NCI-H1436 (cell line): ENCODE measurements around the gene GMPR.

Experiments
- DNase-seq: peaks from one replicate; lab custom pipeline; 2025; lab: John Stamatoyannopoulos, UW

The GMPR gene

DNA sequence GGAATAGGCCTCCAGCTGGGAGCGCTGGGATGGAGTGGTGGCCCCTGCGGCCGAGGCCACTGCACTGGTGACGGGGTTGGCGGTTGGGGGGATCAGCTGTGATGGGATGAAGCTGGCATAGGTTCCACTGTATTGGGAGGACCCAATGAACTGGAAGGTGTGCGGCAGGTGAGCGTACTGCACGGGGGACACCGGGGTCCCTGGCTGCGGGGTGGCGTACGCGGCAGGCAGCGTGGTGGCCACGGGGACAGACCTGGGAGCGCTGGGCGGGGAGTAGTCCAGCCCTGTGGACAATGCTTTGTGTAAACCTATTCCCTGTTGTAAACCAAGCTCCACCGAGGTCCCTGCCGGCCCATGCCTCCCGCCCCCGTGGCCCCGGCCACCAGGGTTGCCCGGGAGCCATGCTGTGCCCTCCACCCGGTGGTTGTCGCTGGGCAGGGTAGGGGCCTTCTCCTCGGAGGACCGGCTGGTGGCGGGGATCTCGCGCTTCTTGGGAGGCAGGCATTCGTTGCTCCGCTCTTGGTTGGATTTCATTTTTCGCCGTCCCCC lies 89.5 kb downstream of the GMPR start:
- DNase-seq: no peak

DNA sequence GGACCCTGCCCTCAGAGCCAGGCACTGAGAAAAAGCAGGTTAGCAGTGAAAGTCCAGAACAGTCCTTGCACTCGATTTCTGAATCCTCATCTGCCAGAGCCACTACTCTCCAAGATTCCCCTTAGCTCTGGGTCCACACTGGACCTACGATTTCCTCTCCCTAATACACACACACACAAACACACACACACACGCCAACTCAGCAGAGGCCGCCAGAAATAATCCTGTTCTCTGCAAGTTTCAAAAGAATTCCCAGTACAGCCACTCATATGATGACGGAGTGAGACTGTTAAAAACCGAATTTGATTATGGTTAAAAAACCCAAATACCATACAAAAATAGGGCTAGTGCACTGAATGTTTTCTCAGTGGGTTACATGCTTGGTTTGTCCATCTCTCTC lies 90.8 kb downstream of the GMPR start:
- no peak for DNase-seq

DNA sequence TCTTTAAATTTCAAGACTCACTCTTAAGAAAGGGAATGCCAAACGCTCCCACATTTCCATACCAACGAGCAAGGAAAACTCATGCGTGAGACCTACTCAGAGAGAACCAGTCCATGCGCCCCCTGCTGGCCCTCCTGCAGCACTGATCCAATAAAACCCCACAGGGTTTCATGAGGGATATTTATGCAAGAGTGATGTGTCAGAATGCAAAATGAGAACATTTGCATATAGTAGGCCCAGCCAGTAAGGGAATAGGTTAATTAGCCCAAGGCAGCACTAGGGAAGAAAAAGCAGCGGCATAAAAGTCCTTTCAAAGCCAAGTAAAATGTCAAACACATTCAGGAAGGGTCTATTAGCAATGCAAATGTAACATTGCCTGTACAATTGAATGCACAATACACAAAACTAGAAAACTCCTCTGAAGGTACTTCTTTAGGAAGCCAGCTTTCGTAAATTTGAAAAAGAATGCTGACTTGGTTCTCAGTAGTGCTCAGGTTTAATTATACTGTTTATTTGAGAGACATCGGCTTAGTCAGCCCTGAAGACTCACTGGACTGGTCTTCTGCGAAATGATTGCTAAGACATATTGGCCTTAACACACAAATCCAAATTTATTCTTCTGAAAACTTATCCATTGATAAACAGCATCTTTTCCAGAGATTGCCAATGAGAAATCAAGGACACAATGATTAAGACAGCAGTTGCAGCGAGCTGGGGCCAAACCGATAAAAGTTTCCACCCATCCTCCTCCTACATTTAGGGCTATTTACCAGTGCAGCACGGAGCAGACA lies 93.2 kb downstream of the GMPR start:
- DNase-seq: peak; percentile 42

DNA sequence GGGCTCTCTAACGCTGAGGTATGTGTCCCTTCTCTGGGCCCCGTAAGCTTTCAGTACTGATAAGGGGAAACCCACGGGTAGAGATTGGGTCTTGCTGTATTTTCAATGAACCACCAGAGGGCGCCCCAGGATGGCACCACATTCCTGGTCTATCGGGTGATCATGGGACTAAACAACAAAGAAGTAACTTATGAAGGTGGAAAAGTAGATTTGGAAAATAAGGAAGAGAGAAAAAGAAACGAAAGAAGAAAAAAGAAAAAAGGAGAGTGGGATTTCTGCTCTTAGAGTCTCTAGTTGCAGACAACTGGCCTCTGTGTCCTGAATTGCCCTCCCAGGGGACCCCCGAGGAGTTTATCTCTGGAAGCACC lies 93.8 kb downstream of the GMPR start:
- peak; percentile 66 for DNase-seq

DNA sequence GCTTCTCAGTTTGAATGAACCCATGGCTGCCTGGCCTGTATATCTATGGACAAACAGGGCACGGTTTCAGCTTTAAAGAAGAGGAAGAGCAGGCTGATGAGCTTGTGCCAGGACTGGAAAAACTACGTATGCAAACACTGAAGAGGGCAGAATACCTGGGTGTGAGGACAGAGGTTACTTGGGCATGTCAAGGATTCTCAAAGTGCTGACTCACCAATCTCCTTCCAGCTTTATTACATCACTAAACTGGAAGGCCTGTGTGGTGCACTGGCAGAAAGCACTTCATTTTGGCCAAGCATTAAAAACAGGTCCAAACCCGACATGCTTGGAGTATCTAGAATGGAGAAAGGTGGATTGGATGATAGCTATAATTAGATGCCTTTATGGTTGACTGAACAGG lies 95.2 kb downstream of the GMPR start:
- no peak for DNase-seq

DNA sequence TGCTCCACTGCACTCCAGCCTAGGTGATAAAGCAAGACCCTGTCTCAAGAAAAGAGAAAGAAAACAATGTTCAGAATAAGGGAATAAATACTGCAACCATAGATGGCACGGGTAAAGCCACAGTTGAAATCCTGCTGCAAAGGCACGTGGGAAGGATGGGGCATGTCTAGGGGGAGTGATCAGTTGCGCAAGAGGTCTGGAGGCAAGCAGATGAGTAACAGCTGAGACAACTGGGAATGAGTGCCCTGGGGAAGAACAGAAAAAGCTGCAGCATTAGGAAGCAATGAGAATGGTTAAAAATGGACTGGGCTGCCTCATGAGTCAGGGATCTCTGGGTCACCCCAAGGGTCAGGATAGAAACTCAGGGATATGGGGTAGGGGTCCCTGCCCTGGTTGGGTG lies 96.3 kb downstream of the GMPR start:
- DNase-seq: no peak

DNA sequence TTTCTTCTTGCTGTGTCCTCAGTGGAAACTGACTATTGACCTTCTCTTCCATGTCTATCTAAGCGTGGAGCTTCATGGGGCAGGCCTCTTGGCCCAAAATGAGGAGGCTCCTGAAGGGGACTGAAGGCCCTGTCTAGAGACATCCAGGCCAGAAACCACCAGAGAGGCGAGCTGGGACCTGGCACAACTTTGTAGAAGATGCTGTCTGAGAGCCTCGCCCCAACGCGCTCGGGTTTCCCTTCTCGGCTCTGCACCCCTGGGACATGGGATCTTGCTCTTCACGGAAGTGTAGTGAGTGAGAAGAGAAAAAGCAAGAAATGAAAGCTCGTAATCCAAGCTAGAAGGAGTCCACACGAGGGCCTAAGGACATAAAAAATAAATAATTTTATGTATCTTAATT lies 96.8 kb downstream of the GMPR start:
- DNase-seq: no peak

DNA sequence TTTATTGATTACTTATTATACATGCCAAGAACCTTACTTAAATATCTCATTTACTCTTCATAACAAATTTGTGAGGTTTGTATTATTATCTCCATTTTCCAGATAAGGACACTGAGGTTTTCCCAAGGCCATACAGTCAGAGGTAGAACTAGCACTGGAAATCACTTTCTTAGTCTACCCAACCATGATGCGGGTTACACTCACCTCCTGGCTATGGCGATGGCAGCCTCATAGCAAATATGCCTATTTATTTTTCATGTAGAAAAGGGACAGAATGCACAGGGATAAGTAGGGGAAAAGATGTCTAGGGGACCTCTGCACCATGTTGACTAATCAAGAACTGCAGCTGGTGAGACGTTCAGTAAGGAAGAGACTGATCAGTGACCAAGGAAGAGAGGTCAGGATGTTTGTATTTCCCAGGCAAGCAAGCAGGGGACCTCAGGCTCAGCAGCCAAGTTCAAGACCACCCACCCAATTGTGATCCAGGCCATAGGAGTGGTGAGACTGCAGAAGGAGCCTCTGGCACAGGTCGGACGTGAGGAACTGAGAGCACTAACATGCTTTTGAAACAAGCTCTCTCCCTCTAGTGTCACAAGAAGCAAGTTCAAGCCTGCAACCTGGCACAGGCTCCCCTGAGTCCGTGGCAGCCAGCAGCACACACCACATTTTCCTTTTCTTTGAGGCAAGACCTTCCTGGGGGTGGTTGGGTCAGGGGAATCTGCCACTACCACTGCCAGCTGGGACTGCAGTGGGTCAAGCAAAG lies 97.8 kb downstream of the GMPR start:
- no peak for DNase-seq

DNA sequence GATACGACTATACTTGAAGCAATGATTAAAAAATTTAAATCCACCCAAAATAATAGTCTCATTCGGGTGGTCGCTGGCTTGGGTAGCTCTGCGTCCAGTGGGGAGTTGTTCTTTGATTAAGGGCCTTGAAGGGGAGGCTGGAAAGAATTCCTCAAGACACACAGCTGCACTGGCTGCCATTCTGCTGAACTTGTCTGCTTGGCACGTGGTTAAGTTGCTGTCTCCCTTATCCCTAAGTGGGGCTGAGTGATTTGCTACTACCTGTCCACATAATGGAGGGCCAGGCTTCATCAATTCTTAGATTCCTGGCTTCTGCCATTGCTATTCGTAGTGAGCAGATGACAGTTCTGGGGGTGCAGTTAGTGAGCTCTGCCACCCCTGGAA lies 98.5 kb downstream of the GMPR start:
- no peak for DNase-seq

DNA sequence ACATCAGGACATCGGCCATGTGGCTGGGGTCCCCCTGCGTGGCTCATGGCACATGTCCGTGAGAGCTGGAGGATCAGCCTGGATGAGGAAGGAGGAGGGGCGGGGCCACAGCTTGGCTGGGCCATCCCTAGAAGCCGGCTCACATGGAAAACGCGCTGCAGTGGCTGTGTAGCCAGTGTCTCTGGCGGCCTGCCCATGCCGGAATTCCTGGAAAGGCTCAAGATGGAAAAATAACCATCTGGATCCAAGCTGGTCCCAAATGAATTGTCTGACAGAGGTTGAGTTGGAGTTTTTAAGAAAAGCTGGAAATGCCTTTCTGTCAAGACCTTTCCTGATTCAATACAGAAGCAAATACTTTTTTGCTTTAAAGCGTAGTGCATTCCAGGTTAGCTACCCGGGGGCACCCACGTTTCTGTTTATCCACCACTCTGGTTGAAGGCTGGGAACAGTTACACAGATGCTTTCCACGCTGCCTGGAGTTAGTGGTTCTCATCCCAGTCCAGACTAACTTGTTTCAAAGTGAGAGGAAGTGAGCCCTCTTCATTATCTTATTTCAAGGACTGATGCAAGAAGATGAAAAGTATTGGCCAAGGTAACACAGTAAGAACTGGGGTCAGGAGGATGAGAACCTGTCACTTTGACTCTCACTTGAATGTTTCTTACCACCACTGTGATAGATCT lies 99.0 kb downstream of the GMPR start:
- no peak for DNase-seq

DNA sequence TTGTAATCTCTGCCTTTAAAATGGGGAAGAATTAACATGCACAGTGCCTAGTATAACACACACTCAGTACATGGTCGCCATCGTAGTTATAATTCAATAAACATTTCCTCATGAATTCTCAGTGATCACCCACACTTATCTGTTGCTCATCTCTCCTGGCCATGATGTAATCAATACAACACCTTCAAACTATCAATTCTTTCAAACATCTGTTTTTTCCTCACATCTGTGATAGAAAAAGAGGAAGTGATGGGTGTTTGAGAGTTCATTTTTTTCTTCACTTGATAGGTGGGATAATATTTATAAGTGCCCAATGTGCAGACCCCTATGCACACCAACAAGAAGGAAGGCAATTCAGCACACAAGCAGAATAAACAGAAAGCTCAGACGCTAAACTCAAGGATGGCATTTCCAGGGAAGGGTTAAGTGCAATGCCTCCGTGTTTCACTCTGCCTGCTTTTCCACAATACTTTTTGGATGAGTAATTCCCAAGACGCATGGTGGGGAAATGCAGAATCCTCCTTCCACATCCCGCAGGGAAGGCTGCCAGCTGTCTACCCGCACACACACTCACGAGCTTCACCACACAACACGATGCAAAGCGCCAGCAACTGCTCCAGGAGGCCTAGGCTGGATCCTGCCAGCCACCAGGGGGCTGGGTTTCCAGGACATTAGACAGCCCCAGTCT lies 100.3 kb downstream of the GMPR start:
- DNase-seq: no peak

DNA sequence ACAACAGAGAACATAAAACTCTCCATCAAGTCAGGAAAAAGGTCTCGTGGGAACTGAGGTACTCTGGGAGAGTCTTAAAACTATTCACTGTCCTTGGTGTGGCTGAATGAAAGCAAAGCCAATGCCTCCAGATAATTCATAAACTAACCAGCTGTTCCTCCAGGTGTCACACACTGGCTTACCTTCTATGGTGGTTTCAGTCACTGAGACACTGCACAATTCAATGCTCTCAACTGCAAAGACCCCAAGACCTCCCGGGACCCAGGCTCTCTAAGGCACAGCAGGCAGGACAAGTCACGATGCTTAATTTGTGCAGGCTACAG lies 100.8 kb downstream of the GMPR start:
- DNase-seq: no peak

DNA sequence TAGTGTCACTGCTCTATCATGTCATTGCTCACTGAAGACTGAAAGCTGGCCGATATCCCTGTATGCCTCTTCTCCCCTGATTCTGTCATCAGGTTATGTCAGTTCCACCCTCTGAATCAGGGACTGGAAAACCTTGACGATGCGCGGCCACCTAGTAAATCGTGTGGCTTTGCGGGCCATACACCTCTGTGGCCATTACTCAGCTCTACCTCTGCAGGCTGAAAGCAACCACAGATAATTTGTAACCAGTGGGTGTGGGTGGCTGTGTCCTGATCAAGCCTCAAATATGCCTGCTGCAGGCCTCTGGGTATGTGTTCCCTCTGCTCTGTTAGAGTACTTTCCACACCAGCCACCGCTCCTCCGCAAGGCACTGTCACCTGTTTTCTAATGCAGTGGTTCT lies 105.2 kb downstream of the GMPR start:
- no peak for DNase-seq

DNA sequence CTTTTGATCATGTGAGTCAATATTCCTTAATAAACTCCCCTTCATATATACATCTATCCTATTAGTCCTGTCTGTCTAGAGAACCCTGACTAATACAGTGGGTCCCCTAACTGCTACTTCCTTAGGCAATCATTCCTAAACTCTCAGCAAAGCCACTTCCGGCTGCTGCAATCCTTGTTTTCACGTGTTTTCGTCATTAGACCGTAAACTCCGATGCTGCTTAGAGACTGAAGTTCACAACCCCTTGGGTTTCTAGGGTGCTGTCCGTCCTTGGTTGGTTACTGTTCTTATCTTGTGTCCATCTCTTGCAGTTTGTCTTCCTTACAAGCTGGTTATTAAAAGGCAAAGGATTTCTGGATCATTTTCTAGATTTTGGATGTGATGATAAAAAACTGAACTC lies 106.4 kb downstream of the GMPR start:
- no peak for DNase-seq
